Measurements from ENCODE around the gene HAGHL. TPM values are rescaled to one million over a fixed set of nuclear protein-coding genes. Genes with fewer than 3 reads are reported as not detected.

HAGHL gene
- total RNA-seq, 4 donors from 2014 or later = 3.2 to 7.1 (median 4.8) TPM

DNA sequence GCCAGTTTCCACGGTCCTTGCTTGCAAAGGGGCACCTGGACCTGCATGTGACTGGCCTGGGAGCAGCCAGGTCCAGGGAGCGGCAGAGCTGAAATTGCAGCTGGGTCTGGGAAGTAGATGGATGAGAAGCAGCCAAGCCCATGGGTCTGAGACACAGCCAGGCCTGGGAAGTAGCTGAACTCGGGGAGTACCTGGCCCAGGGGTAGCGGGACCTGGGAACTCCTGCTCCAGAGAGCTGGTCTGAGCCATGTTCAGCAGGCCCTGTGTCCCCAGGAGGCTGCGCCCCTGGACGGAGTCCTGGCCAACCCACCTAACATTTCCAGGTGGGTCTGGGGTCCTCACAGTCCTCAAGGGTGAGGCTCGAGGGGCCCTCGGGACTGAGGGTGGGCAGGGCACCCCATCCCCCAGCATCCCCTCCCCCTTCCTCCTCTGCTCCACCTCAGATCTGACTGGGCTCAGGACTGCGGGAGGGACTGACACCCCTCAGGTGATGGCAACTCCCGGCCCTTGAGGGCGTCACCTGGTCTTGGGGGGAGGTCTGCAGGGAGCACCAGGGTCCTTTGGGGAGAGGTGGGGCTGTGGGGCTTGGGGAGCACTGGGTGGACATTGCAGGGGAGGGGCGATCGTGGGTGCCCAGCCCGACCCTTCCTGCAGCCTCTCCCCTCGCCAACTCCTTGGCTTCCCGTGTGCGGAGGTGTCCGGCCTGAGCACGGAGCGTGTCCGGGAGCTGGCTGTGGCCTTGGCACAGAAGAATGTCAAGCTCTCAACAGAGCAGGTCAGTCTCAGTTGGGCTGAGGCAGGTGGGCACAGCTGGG is 36.7 kb downstream of the HAGHL start:
- peaks cover 14% of the 10 kb centered on the region for H3K4me1 ChIP-seq
- H3K36me3 ChIP-seq = no peaks in the 10 kb centered on the region
- no peaks in the 10 kb centered on the region for H3K9me3 ChIP-seq
- no peak overlapping the region for H3K4me3 ChIP-seq
- no peak overlapping the region for H3K27ac ChIP-seq
- 77% methylated on average over 12 of the region's 21 CpGs for WGBS
- no peak for DNase-seq (ENCODE audit: low spot score in 2 of 2)
- TF ChIP-seq POLR2AphosphoS5 (IDR thresholded peaks at IDR 0.05) (no peak), POLR2A (IDR thresholded peaks at IDR 0.05) (no peak), CTCF (IDR thresholded peaks at IDR 0.05) (no peak), EP300 (IDR thresholded peaks at IDR 0.05) (no peak)
- H3K27me3 ChIP-seq = peaks cover 43% of the 10 kb centered on the region

GRCh38 chr16:764184-764750 is 37.4 kb downstream of the HAGHL start:
- no peaks in the 10 kb centered on the region for H3K9me3 ChIP-seq
- WGBS = 63% methylated on average over 12 of the region's 20 CpGs
- TF ChIP-seq CTCF (IDR thresholded peaks at IDR 0.05) = no peak
- DNase-seq (ENCODE audit: low spot score in 2 of 2) = no peak
- H3K27ac ChIP-seq = no peak overlapping the region
- no peaks in the 10 kb centered on the region for H3K36me3 ChIP-seq
- peaks cover 14% of the 10 kb centered on the region for H3K4me1 ChIP-seq
- H3K27me3 ChIP-seq = peaks cover 50% of the 10 kb centered on the region
- H3K4me3 ChIP-seq = no peak overlapping the region

DNA sequence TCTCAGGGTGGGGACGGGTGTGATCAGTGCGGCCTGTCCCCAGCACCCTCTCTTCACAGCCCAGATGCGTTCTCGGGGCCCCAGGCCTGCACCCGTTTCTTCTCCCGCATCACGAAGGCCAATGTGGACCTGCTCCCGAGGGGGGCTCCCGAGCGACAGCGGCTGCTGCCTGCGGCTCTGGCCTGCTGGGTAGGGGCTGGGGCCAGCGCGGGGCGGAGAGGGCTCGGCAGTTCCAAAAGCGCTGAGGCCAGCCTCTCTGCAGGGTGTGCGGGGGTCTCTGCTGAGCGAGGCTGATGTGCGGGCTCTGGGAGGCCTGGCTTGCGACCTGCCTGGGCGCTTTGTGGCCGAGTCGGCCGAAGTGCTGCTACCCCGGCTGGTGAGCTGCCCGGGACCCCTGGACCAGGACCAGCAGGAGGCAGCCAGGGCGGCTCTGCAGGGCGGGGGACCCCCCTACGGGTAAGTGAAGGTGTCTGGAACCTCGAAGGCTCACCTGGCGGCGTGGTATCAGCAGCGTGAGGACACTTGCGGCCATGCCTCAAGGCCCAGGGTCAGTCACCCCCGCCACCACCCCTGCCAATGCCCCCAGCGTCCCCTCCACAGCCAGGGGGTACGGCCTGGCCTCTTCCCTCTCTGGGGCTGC is 38.1 kb downstream of the HAGHL start:
- H3K36me3 ChIP-seq = no peaks in the 10 kb centered on the region
- 76% methylated on average over 12 of the region's 38 CpGs for WGBS
- H3K27ac ChIP-seq = no peak overlapping the region
- TF ChIP-seq CTCF (IDR thresholded peaks at IDR 0.05) (no peak), POLR2A (IDR thresholded peaks at IDR 0.05) (no peak), POLR2AphosphoS5 (IDR thresholded peaks at IDR 0.05) (no peak), EP300 (IDR thresholded peaks at IDR 0.05) (no peak)
- H3K27me3 ChIP-seq = peaks cover 56% of the 10 kb centered on the region
- H3K4me3 ChIP-seq = no peak overlapping the region
- DNase-seq (ENCODE audit: low spot score in 2 of 2) = no peak
- H3K4me1 ChIP-seq = peaks cover 12% of the 10 kb centered on the region
- H3K9me3 ChIP-seq = no peaks in the 10 kb centered on the region

GRCh38 chr16:765488-765865 is 38.6 kb downstream of the HAGHL start:
- WGBS = 93% methylated on average over 13 of the region's 29 CpGs
- DNase-seq (ENCODE audit: low spot score in 2 of 2) = no peak
- Histone ChIP-seq H3K36me3 (no peaks in the 10 kb centered on the region), H3K27me3 (peaks cover 61% of the 10 kb centered on the region), H3K27ac (no peak overlapping the region), H3K4me3 (no peak overlapping the region), H3K9me3 (no peaks in the 10 kb centered on the region), H3K4me1 (peaks cover 9% of the 10 kb centered on the region)
- TF ChIP-seq EP300 (IDR thresholded peaks at IDR 0.05) (no peak), CTCF (IDR thresholded peaks at IDR 0.05) (no peak), POLR2AphosphoS5 (IDR thresholded peaks at IDR 0.05) (no peak), POLR2A (IDR thresholded peaks at IDR 0.05) (no peak)
